Fibroblast of villous mesenchyme (primary cell): ENCODE measurements around the gene TEX35. TPM values are rescaled to one million over a fixed set of nuclear protein-coding genes. Genes with fewer than 3 reads are reported as not detected.

Experiments used
- DNase-seq: peaks from one replicate; pipeline ENCODE4 v3.0.0-alpha.2; 2010; ENCODE audit warnings: low read depth
- H3K4me3 ChIP-seq: 2 replicates; pipeline ENCODE4 v1.5.1; 2011; ENCODE audit warnings: low read depth, mild to moderate bottlenecking, low read length
- CTCF ChIP-seq: IDR thresholded peaks from 2 replicates; pipeline ENCODE4 v1.5.1; 2012; ENCODE audit warnings: low read depth, mild to moderate bottlenecking, low read length; ENCODE audit not compliant: insufficient read depth
- small RNA-seq: library from RNA; depleted of rRNA; stranded (forward); fragments of <200 nt; gene quantifications from one replicate; pipeline ENCODE3, GENCODE V24; 2012
- total RNA-seq: library from RNA; depleted of rRNA; stranded (reverse); fragments of >200 nt; gene quantifications from 2 replicates; pipeline ENCODE4 v1.2.3, GENCODE V29; 2012

TEX35 gene
- total RNA-seq, 1 donor = under 0.01 TPM

DNA sequence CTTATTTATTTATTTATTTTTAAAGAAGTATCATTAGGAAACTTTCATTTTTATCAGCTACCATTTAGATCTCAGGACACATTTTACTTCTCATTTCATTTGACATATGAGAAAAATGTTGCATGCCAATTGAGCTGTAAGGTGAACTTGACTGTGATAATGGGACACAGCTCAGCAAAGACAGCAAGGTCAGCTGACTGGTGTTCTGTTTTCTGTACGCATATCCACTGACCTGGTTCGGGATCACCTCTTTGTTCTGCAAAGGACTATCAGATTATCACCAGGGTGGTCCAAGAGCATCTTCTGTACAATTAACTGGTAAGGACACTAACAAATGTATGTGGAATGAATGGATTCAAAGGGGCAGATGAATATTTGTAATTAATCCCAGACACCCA, 51.9 kb downstream of the TEX35 start:
- no peak for DNase-seq
- H3K4me3 ChIP-seq = no peak overlapping the region
- TF ChIP-seq CTCF = no peak

- no peak for DNase-seq
- no peak overlapping the region for H3K4me3 ChIP-seq
- TF ChIP-seq CTCF = no peak
Measured at GRCh38 chr1:178565586-178565985, 52.7 kb downstream of the TEX35 start.

DNA sequence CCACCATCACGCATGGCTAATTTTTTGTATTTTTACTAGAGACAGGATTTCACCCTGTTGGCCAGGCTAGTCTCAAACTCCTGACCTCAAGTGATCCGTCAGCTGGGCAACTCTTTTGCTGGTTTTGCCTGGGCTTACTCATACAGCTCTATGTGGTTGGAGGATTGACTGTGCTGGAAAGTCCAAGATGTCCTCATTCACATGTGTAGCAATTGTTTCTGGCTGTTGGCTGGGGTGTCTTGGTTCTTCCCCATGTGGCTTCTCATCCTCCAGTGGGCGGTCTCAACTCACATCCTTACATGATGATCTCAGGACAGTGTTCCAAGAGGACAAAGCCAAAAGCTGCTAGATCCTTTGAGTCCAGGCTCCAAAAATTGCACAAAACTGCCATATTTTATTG, 53.3 kb downstream of the TEX35 start:
- no peak for TF ChIP-seq CTCF
- DNase-seq = no peak
- no peak overlapping the region for H3K4me3 ChIP-seq

GRCh38 chr1:178571807-178572206, 58.9 kb downstream of the TEX35 start:
- no peak for DNase-seq
- no peak for TF ChIP-seq CTCF
- no peak overlapping the region for H3K4me3 ChIP-seq

Small RNA genes within 50 kb of the gene (small RNA-seq; reads per million reads assigned to genes)
- gene RF00017 (not detected), gene RNA5SP69 (not detected)

Other genes with a start within 250 kb of the TEX35 start
- not detected in 2 replicates for gene CLEC20A, start 16.1 kb upstream of the TEX35 start, total RNA-seq
- 38.0 and 41.6 TPM in 2 replicates for gene RALGPS2, start 212.1 kb downstream of the TEX35 start, total RNA-seq